T-helper 1 cell (primary cell): ENCODE measurements around the gene TM4SF20.

ENCODE experiments used
- DNase-seq, 5 donors: peaks; one replicate each; pipeline ENCODE4 v3.0.0-alpha.2; 2012 to 2020

TM4SF20 gene

DNA sequence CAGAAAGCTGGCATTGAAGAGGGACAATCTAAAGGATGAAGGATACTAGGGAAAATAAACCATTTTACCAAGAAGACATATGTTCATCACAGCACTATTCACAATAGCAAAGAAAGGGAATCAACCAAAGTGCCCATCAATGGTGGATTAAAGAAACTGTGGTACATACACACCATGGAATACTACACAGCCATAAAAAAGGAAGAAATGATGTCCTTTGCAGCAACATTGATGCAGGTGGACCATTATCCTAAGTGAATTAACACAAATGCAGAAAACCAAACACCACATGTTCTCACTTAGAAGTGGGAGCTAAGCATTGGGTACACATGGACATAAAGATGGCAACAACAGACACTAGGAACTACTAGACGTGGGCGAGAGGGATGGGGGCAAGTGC lies 61.3 kb downstream of the TM4SF20 start:
- no peak for DNase-seq

DNA sequence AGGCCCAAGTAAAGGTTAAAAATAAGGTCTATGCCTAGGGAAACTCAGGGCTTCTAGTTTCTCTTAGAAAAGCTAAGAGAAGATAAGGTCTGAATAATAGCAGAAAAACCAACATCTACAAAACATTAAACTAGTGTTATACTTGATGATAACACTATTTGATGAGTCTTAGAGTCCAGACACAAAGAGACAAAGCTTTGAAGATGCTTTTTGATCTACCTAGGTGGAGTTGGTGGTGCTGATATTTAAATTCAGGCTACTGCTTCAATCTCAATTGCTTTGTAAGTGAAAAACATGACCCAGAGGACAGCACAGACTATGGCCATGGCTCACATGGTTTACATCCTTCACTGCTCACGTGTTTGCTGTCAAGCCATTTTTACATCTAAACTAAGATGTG lies 65.8 kb downstream of the TM4SF20 start:
- DNase-seq = no peak

DNA sequence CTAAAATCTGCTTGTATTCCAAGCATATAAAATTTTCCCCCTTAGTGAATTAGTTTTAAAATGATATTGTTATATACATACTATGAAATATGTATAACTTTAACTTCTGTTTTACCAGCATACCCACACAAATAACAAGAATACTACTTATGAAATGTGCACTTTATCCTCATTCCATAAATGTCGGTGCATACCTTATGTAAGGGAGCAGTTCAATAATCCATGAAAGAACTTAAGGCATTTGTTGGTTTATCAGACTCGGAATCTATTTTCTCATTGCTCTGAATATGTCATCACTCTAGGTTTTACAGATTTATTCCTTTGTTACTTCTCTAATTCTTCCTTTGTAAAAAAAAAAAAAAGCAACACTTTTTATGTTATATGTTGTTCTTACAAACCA lies 66.5 kb downstream of the TM4SF20 start:
- DNase-seq = no peak
